Stomach smooth muscle (tissue), 2 donors: ENCODE measurements around the gene SYNC.

Experiments used
- H3K27ac ChIP-seq: one replicate; pipeline ENCODE4 v1.7.0; 2013; ENCODE audit warnings: mild to moderate bottlenecking, low read length, inconsistent platforms
- H3K27me3 ChIP-seq, 2 donors: one replicate each; pipeline ENCODE4 v1.7.0; 2013; ENCODE audit warnings: low read length in 2 of 2; ENCODE audit not compliant: insufficient read depth in 2 of 2, control insufficient read depth in 1 of 2
- H3K36me3 ChIP-seq, 2 donors: one replicate each; pipeline ENCODE4 v1.7.0; 2013; ENCODE audit warnings: low read length in 2 of 2; ENCODE audit not compliant: control insufficient read depth in 2 of 2, insufficient read depth in 2 of 2
- H3K4me1 ChIP-seq: one replicate; pipeline ENCODE4 v1.7.0; 2013; ENCODE audit warnings: low read length; ENCODE audit not compliant: control insufficient read depth, insufficient read depth
- H3K4me3 ChIP-seq, 2 donors: one replicate each; pipeline ENCODE4 v1.7.0; 2013; ENCODE audit warnings: low read length in 2 of 2
- H3K9ac ChIP-seq, 2 donors: one replicate each; pipeline ENCODE4 v1.7.0; 2013; ENCODE audit warnings: low read length in 2 of 2, mild to moderate bottlenecking in 1 of 2
- H3K9me3 ChIP-seq, 2 donors: one replicate each; pipeline ENCODE4 v1.7.0; 2013; ENCODE audit warnings: low read length in 2 of 2; ENCODE audit not compliant: control insufficient read depth in 2 of 2
- donor health status: healthy.
- donor health status: Pancreatic carcinoma.

The SYNC gene

DNA sequence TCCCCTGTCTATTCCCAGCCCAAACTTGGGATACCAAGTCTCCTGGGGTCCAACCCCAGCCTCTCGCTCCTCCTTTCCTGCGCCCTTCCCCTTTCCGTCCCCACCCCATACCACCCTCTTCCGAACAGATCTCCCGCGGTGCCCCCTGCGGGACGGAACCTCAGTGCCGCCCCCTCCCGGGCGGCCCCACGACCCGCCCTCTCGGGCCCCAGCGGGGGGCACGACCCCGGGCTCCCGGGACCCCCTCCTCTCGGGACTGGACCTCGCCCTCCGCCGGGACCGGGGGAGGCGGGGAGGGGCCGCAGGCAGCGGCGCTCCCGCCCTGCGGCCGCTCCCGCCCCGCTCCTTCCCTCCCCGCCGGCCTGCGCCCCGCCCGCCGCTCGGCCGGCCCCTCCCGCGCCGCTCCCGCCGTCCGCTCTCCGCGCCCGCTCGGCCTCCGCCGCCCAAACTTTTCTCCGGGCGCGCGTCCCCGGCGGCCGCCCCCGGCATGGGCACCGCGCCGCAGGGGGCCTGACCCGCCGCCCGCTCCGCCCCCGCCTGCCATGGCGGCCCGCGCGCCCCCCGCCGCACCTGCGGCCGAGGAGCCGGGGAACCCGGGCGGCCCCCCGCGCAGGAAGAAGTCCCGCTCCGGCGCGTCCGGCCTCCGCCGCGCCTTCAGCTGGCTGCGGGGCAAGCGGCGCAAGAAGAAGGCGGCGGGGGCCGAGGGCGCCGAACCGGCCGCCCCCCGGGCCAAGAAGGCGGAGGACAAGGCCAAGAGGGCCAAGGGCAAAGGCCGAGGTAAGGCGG is 39.0 kb upstream of the SYNC start:
- no peaks in the 10 kb centered on the region for H3K36me3 ChIP-seq
- no peaks in the 10 kb centered on the region for H3K9me3 ChIP-seq
- H3K4me1 ChIP-seq: peaks cover 31% of the 10 kb centered on the region
- peak overlapping the region; percentile 71 to 77 for H3K4me3 ChIP-seq
- no peaks in the 10 kb centered on the region for H3K27me3 ChIP-seq
- H3K27ac ChIP-seq: peak overlapping the region; percentile 79
- peak overlapping the region; percentile 67 to 69 for H3K9ac ChIP-seq

DNA sequence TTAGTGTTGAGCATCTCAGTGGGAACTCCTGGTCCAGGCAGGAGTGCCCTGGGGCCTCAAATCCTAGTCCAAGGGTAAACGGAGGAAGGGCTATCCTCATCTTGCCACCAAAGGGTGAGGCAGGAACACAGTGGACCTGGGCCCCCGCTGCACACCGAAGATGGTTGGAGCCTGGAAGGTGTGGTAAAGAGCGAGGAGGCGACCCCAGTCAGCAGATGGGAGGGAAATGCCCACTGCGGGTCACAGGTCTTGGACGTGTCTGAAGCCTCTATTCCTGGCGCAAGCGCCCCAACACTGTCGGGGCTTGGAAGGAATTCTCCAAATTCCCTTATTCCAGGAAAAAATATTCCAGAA is 38.5 kb upstream of the SYNC start:
- Histone ChIP-seq H3K36me3 (no peaks in the 10 kb centered on the region), H3K4me3 (peak overlapping the region; percentile 71 to 77), H3K9me3 (no peaks in the 10 kb centered on the region), H3K9ac (peak overlapping the region; percentile 67 to 68), H3K27ac (peak overlapping the region; percentile 24), H3K4me1 (peaks cover 31% of the 10 kb centered on the region), H3K27me3 (no peaks in the 10 kb centered on the region)

DNA sequence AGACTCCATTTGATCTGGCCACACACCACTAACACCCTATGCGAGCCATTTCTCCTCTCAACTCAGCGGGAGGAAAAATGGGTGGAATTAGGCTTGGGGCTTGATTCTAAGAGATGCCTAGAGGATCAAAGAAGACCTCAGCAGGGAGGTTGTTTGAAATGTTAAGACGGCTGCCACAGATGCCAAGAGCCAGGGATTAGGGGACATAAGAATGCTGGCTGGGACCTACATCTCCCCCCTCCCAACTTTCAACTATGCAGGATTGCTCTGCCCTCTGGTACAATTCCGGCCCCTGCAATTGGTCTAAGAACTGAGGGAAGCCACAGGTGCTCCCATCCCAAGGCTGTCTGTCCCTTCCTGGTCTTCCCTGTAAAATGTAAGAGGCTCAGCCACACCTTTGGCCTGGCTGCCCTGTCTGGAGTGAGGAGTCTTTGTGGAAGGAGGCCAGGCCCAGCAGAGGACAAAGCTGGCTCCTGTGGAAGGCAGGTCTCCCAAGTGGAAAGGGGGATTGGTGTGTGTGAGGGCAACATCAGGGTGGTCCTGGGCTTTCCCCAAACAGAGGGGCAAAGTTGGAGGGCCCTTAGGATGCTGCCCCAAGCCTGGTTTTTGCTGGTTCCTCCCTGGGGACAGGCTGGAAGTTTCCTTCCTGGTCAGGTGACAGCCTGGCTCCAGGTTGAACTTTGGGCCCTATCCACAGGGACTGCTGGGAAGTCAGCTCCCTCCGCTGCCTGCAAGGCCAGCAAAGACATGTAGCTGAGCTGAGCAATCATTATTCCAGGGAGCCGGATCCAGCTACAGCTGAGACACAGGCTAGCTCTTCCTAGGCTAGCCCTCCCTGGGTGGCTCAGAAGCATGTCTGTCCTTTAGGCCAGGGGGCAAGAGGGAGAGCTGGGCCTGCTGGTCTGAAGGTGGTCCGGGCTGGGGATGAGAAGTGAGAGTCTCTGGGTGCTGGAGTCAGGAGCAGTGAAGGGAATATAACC is 34.5 kb upstream of the SYNC start:
- Histone ChIP-seq H3K9ac (no peak overlapping the region), H3K4me1 (peaks cover 15% of the 10 kb centered on the region), H3K4me3 (no peak overlapping the region), H3K36me3 (no peaks in the 10 kb centered on the region), H3K27me3 (no peaks in the 10 kb centered on the region), H3K27ac (no peak overlapping the region), H3K9me3 (no peaks in the 10 kb centered on the region)

DNA sequence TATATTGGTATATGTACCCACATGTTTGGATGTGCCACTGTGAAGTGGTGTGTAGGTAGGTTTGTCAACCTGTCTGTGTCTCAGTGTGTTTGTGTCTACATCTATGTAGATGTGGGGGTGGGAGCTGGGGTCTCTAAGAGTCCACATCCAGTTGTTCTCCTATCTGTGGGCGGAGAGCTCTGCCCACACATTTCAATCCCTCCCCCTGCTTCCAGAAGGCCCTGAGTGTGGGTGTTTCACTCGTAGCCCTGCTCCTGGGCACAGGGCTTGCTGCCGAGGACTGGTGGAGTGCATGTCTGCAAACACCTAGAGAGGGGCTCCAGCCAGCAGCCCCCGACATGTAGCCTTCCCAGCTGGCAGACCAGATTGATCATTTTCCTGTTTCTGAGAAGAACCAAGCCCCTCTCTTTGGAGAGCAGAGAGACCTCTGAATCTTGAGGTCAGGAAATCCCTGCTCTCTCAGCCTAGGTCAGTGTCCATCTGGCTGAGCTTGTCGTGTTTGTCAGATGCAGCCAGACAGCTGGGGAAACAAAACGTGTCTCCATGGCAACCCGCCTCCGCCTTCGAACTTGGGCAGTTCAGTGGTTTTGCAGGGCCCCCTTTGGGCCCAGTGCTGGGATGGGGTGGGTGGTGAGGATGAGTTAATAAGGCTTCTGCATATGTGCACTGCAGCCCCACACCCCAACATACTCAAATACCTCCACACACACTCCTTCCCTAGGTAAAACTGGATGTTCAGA is 31.2 kb upstream of the SYNC start:
- Histone ChIP-seq H3K27ac (no peak overlapping the region), H3K4me1 (no peaks in the 10 kb centered on the region)

DNA sequence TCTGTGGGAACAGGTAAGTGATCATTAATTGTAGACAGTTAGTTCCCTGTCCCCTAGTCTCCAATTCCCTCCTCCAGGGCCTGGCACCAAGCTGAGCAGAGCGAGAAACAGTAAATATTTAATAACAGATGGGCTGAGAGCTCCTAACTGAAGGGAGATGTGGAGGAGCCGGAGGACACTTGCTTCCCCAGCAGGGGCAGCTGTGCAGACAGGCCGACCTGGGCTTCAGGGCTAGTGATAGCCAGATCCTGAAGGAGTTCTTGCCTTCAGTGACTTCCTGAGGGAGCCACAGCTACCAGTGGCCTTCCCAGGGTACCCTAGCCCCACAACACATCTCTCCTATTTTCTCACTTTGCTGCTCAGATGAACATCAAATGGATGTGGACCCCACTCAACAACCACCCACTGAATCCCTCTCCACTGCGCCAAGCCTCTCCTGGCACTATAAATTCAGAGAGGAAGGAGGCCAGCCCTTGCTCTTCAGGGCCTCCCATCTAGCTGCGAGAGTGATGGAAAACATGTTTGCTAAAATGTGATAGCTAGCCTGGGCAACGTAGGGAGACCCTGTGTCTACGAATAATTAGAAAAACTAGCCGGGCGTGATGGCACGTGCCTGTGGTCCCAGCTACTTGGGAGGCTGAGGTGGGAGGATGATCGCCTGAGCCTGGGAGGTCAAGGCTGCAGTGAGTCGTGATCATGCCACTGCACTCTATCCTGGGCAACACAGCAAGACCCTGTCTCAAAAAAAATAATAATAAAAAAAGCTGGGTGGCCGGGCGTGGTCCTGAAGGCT is 26.9 kb upstream of the SYNC start:
- Histone ChIP-seq H3K9ac (no peak overlapping the region), H3K27ac (no peak overlapping the region), H3K4me1 (no peaks in the 10 kb centered on the region), H3K36me3 (no peaks in the 10 kb centered on the region), H3K4me3 (no peak overlapping the region), H3K27me3 (no peaks in the 10 kb centered on the region), H3K9me3 (no peaks in the 10 kb centered on the region)

More for the DNA sequence above, 31.2 kb upstream of the SYNC start:
- Histone ChIP-seq H3K36me3 (no peaks in the 10 kb centered on the region), H3K27me3 (no peaks in the 10 kb centered on the region), H3K4me3 (no peak overlapping the region), H3K9ac (no peak overlapping the region), H3K9me3 (no peaks in the 10 kb centered on the region)

DNA sequence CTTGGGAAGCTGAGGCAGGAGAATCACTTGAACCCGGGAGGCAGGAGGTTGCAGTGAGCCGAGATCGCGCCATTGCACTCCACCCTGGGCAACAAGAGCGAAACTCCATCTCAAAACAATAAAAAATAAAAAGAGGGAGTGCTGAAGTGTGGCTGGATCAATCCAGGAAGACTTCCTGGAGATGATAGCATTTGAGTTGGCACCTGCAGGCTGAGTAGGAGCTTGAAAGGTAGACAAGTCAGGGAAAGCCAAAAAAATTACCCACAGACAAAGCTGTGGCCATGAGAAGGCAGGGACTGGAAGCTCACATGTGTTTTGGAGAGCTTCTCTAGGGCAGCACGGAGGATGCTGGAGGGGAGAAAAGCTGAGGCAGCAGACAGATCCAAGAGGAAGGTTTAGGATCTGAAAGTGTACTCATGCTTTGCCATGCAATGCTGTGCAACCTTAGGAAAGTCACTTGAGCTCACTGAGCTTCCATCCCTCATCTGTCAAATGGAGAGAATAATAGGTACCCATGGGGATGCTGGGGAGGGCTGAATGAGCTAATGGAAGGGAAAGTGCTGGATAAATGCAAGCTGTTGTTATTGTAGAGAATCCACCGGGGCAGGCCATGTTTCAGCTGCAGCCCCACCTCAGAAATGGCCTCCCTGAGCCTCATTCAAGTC is 26.0 kb upstream of the SYNC start:
- Histone ChIP-seq H3K4me3 (no peak overlapping the region), H3K27me3 (no peaks in the 10 kb centered on the region), H3K9ac (no peak overlapping the region), H3K4me1 (no peaks in the 10 kb centered on the region), H3K9me3 (no peaks in the 10 kb centered on the region), H3K27ac (no peak overlapping the region), H3K36me3 (no peaks in the 10 kb centered on the region)

DNA sequence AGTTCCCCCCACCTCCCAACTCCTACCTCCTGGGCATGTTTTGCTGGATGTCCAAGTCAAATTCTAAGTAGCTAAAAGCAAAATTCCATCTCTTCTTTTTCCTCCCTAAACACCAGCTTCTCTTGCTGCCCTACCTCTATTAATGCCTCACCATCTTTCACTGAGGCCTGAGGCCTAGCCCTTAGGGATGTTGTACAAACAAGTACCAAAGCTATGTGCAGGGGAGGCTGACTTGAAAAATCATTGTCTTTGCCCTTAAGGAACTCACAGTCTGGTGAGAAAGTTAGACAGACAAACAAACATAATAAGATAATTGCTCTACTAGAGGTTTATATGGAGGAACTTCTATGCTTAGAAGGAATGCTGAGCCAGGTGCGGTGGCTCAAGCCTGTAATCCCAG is 25.3 kb upstream of the SYNC start:
- Histone ChIP-seq H3K36me3 (no peaks in the 10 kb centered on the region), H3K27ac (no peak overlapping the region), H3K9me3 (no peaks in the 10 kb centered on the region), H3K4me1 (no peaks in the 10 kb centered on the region), H3K9ac (no peak overlapping the region), H3K4me3 (no peak overlapping the region), H3K27me3 (no peaks in the 10 kb centered on the region)

DNA sequence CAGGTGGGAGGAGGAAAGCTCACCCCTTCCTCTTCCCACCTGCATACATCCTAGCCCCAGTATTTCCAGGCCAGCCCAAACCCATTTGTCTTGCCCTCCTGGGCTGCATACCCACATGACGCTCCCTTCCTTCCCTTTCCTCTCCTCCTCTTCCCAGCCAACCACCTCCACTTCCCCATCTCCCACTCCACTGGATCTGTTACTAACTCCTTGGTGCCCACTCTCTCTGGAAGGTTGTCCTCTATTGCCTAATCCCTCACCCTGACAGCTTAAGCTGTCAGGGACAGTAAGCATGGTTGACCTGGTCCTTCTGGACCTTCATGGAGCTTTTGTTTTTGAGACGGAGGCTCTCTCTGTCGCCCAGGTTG is 23.0 kb upstream of the SYNC start:
- H3K27ac ChIP-seq: no peak overlapping the region

DNA sequence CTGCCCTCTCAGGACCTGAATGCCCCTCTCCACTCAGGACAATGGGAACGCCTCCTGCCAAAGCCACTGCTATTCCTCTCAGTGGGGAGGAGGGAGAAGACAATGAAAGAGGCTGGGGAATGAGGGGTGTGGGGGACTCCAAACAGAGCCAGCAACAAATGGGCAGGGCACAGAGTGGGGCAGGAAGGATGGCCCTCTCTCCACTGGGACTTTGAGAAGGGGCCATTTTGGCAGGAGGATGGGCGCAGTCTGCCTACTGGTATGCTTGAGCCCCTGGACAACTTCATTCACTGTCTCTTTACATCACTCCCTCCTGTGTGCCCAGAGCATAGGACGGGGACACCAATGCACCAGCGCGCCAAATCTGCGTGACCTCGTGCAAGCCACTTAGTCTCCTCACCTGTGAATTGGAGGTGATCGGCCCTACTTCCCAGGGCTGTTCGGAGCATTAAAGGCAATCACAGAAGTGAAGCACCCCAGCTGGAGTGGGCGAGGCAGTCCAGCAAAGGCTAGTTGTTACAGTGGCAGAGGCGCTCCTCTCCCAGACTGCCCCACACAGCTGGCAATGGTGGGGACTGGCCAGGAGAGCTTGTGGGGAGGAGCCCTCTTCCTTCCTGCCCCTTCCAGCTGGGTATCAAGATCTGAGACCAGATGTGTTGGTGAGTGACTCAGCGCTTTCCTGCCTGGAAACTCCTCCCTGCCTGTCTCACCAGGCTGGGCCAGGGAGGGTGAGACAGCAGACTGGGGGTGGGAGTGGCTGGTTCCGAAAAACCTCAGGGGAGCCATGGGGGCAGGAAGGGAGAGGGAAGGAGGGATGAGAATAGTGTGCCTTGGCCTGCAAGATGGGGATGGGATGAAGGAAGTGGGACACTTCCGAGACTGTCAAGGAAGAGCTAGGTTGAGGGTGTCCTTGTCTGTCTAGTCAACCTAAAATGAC is 22.4 kb upstream of the SYNC start:
- no peaks in the 10 kb centered on the region for H3K9me3 ChIP-seq
- no peaks in the 10 kb centered on the region for H3K36me3 ChIP-seq
- no peak overlapping the region for H3K27ac ChIP-seq
- H3K4me3 ChIP-seq: no peak overlapping the region
- H3K9ac ChIP-seq: no peak overlapping the region
- no peaks in the 10 kb centered on the region for H3K4me1 ChIP-seq
- H3K27me3 ChIP-seq: no peaks in the 10 kb centered on the region

More for the DNA sequence above, 23.0 kb upstream of the SYNC start:
- Histone ChIP-seq H3K4me1 (no peaks in the 10 kb centered on the region), H3K4me3 (no peak overlapping the region), H3K9ac (no peak overlapping the region), H3K9me3 (no peaks in the 10 kb centered on the region), H3K27me3 (no peaks in the 10 kb centered on the region), H3K36me3 (no peaks in the 10 kb centered on the region)
